Brain pericyte (primary cell): ENCODE data around the gene CADPS2.
"Not testable (repeated sequence)": the region's sequence is repeated elsewhere in the genome, so short reads cannot be mapped to it uniquely, and the experiment has no call there.

ENCODE experiments used
- DNase-seq: peaks from one replicate; pipeline ENCODE4 v3.0.0-alpha.2; 2012; ENCODE audit warnings: low read depth, low spot score

CADPS2 gene

DNA sequence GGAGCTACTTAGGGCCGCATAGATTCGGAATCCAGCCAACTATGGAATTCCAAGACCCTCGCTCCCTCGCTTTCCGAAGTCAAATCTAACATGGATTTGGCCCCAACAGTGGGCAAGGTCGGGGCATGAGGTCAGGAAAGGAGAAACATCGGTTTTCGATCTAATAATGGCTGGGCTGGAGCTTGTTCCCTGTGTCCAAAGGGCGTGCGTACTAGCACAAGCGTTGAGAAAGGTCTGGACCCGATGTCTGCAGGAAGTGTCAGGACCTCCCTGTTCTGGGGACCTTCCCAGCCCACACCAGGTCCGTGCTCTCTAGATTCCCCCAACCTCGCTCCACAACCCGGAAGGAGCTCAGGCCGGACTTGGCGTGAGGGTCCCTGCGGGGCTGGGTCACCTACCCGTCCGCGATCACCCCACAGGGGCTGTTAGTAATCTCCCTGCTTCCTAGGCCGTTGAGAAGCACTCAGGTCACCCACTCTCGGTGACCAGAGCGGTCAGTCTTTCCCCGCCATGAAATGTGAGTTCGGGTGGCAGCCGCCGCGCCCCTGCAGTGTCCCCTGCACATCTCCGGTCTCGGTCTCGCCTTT lies 586.5 kb downstream of the CADPS2 start:
- DNase-seq, result no peak

DNA sequence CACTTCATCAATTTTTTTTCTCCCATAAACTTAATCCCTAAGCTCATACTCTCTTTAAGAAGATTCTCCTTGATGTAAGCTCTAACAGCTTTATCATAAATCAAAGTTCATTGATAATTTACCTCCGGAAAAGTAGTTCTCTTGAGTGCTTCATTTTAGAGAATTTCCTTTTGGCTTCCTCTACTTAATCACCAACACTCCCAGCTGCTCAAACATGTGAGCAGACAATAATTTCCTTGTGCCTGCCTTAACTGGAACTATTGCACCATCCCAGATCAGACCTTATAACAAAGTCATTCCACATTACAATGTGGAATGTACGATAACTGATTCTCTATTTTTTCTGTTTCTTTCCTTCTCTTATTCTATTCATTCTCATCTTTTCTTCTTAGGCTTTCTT lies 587.6 kb downstream of the CADPS2 start:
- DNase-seq, result no peak

DNA sequence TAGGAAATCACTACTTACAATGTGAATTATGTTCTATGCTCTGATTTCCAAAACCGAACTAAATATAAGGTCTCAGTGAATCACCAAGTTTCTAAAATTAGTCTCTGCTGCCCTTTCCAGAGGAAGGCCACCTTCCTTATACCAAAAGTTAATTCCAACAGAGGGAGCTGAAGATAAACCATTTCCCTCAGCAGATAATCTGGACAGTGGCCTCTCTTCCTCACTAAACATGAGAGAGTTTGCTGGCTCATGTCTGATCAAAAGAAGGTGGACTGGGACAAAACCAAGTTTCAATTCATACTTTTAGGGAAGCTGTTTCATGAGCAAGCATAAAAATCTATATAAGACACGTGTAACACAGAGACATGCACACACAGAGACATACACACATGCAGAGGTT lies 588.1 kb downstream of the CADPS2 start:
- DNase-seq, result no peak

DNA sequence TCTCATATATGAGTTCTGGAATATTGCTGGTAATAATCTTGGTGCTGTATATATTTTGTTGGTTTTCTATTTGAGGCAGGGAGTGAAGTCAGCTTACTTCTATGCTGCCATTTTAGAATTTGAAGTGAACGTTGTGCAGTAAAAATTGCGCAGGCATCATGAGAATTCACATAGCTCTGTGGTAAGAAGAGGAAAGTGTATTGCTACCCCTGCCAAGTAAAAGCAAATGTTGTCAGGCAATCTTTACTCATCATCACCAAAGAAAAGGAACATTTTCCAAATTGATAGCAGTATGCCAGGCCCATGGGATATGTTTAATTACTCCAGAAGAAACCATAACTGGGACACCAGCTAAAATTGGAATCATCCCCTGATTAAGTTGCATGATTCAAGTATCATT lies 595.1 kb downstream of the CADPS2 start:
- DNase-seq, result no peak

DNA sequence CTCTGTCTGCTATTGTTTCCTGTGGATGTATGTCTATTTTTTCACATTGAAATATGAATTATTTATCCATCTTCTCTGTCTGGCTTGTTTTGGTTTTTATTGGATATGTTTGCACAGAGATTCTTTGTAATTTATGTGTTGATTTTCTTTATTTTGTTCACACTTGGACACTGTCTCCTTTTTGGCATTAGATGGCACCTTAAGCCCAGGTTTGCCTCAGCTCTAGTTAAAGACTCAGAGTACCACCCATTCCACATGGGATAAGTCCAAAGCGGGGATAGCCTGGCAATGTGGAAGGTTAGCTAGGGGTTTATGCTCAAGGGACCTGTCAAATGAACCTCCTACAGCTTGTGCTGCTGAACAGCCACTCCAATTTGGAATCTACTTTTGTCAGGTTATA lies 595.8 kb downstream of the CADPS2 start:
- no peak for DNase-seq

DNA sequence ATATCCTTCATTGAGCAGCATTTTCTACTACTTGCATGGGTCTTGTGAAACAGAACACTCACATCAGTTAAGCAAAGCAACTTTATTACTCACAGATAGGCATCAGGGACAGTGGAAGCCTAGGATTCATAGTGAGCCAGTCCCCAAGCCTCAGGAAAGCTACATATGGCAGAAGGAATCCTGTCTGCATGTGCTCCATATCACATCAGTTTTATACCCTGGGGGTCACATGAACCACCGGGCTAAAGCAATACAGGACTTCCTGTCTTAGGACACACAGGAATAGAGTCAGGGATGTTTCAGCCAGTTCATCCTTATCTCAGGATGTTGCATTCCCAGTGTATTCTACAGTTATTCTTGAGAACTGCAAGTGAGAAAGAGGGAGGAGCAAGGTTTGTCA lies 596.8 kb downstream of the CADPS2 start:
- DNase-seq, result no peak

DNA sequence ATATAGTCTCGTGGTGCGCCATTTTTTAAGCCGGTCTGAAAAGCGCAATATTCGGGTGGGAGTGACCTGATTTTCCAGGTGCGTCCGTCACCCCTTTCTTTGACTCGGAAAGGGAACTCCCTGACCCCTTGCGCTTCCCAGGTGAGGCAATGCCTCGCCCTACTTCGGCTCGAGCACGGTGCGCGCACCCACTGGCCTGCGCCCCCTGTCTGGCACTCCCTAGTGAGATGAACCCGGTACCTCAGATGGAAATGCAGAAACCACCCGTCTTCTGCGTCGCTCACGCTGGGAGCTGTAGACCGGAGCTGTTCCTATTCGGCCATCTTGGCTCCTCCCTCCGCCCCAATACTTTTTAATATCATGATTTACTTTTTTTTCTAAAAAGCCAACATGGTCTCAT lies 601.7 kb downstream of the CADPS2 start:
- DNase-seq, result not testable (repeated sequence)

DNA sequence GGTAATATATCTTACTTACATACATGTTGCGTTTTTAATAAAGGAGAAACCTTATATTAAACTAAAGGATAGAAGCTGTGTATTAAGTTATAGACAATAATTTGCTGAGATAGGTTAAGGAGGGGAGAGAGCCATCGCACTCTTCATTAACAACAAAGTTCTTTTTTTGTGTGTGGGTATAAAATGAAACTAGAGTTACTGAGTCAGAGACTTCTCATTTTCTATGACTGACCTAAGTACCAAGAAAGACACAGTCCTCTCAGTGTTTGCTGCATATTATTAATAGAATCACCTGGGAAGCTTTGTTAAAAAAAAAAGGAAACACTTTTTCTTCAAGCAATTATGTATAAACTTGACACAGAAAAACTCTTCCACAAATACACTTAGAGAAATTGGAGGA lies 613.1 kb downstream of the CADPS2 start:
- no peak for DNase-seq

DNA sequence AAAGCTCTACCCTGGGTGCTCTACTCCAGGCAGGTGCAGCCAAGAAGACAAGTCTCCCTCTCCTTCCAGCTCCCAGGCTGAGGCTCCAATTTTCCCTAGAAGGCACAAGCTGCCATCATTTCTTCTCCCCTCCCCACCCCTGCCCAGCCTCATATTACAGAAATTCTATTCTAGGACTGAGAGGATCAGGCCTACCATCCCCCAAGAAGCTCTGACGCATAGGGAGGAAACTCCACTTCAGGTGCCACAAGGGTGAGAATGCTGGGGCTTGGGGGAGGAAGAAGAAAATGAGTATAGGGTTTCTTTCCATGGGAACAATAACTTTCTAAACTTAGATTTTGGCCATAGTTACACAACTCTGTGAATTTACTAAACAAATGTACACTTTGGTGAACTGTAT lies 617.0 kb downstream of the CADPS2 start:
- DNase-seq, result no peak
